ENCODE results near the gene EXOC6B.

Gene EXOC6B

GRCh38 chr2:72828840-72829507 is 3.1 kb upstream of the EXOC6B start:
- no peak for DNase-seq

- no peak for DNase-seq
Measured at GRCh38 chr2:72827966-72828646, 2.3 kb upstream of the EXOC6B start.

GRCh38 chr2:72827487-72827886 is 1.7 kb upstream of the EXOC6B start:
- no peak for DNase-seq

- DNase-seq: no peak
Measured at GRCh38 chr2:72826156-72826477, 284 bp upstream of the EXOC6B start.

- no peak for DNase-seq
Measured at GRCh38 chr2:72824224-72824842, 1.5 kb downstream of the EXOC6B start.

GRCh38 chr2:72822794-72823193 is 3.0 kb downstream of the EXOC6B start:
- DNase-seq: no peak

- DNase-seq: no peak
Measured at GRCh38 chr2:72821983-72822382, 3.9 kb downstream of the EXOC6B start.

- DNase-seq: no peak
Measured at GRCh38 chr2:72821118-72821517, 4.7 kb downstream of the EXOC6B start.

GRCh38 chr2:72819501-72819900 is 6.3 kb downstream of the EXOC6B start:
- DNase-seq: no peak

- no peak for DNase-seq
Measured at GRCh38 chr2:72815655-72816278, 10.1 kb downstream of the EXOC6B start.

- no peak for DNase-seq
Measured at GRCh38 chr2:72813841-72814240, 12.0 kb downstream of the EXOC6B start.

GRCh38 chr2:72810165-72810564 is 15.7 kb downstream of the EXOC6B start:
- no peak for DNase-seq

GRCh38 chr2:72809095-72809494 is 16.7 kb downstream of the EXOC6B start:
- DNase-seq: no peak

GRCh38 chr2:72806280-72806945 is 19.4 kb downstream of the EXOC6B start:
- DNase-seq: no peak

GRCh38 chr2:72803626-72804320 is 22.1 kb downstream of the EXOC6B start:
- DNase-seq: no peak

- no peak for DNase-seq
Measured at GRCh38 chr2:72803151-72803550, 22.7 kb downstream of the EXOC6B start.

GRCh38 chr2:72800492-72800891 is 25.3 kb downstream of the EXOC6B start:
- no peak for DNase-seq

GRCh38 chr2:72797740-72798139 is 28.1 kb downstream of the EXOC6B start:
- no peak for DNase-seq

- no peak for DNase-seq
Measured at GRCh38 chr2:72796766-72797165, 29.1 kb downstream of the EXOC6B start.

- no peak for DNase-seq
Measured at GRCh38 chr2:72794572-72794971, 31.3 kb downstream of the EXOC6B start.

GRCh38 chr2:72793798-72794440 is 31.9 kb downstream of the EXOC6B start:
- DNase-seq: no peak

- DNase-seq: no peak
Measured at GRCh38 chr2:72789241-72789640, 36.6 kb downstream of the EXOC6B start.
